ENCODE measurements around the gene MAPK8IP3. TPM values are rescaled to one million over a fixed set of nuclear protein-coding genes. Genes with fewer than 3 reads are reported as not detected.

MAPK8IP3 gene
- total RNA-seq, 2 experiments from 2014 or later = 290 to 297 TPM

- peaks cover 0 to 13% of the 10 kb centered on the region in 2 experiments for H3K9me3 ChIP-seq (ENCODE audit: control insufficient read depth in 1 of 2, insufficient read depth in 1 of 2, low read length in 2 of 2)
- no peak overlapping the region for H3K4me3 Mint-ChIP-seq
- peaks cover 9% of the 10 kb centered on the region for H3K4me1 ChIP-seq (ENCODE audit: insufficient read depth, low read length)
- no peaks in the 10 kb centered on the region for H3K9me3 Mint-ChIP-seq
- no peak overlapping the region for H3K27ac Mint-ChIP-seq
- intact Hi-C loops (cut with DNase I, micrococcal nuclease) = no loop called here
- ATAC-seq (ENCODE audit: poor library complexity) (no peak), DNase-seq (no peak)
- no peaks in the 10 kb centered on the region for H3K27me3 ChIP-seq (ENCODE audit: control insufficient read depth in 1 of 2, insufficient read depth in 2 of 2, low read length in 2 of 2)
- H3K36me3 Mint-ChIP-seq (ENCODE audit: low read depth) = peaks cover 39% of the 10 kb centered on the region
- H3K27ac ChIP-seq (ENCODE audit: low read depth in 1 of 2, low read length in 2 of 2) = no peak overlapping the region
- CTCF ChIA-PET = no interaction called here
- peaks cover 57% of the 10 kb centered on the region for H3K36me3 ChIP-seq (ENCODE audit: insufficient read depth, low read length)
- no peaks in the 10 kb centered on the region for H3K27me3 Mint-ChIP-seq
- no peaks in the 10 kb centered on the region for H3K4me1 Mint-ChIP-seq (ENCODE audit: low read depth)
- H3K4me3 ChIP-seq (ENCODE audit: low read length) = no peak overlapping the region
- POLR2A ChIA-PET = no interaction called here
- TF ChIP-seq, protein P1, sequence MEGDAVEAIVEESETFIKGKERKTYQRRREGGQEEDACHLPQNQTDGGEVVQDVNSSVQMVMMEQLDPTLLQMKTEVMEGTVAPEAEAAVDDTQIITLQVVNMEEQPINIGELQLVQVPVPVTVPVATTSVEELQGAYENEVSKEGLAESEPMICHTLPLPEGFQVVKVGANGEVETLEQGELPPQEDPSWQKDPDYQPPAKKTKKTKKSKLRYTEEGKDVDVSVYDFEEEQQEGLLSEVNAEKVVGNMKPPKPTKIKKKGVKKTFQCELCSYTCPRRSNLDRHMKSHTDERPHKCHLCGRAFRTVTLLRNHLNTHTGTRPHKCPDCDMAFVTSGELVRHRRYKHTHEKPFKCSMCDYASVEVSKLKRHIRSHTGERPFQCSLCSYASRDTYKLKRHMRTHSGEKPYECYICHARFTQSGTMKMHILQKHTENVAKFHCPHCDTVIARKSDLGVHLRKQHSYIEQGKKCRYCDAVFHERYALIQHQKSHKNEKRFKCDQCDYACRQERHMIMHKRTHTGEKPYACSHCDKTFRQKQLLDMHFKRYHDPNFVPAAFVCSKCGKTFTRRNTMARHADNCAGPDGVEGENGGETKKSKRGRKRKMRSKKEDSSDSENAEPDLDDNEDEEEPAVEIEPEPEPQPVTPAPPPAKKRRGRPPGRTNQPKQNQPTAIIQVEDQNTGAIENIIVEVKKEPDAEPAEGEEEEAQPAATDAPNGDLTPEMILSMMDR (IDR thresholded peaks at IDR 0.05) = no peak
Observed at GRCh38 chr16:1743376-1744337, 37.7 kb downstream of the MAPK8IP3 start.

- Mint-ChIP-seq H3K4me3 (no peak overlapping the region), H3K36me3 (ENCODE audit: low read depth) (peaks cover 46% of the 10 kb centered on the region), H3K9me3 (no peaks in the 10 kb centered on the region), H3K27me3 (no peaks in the 10 kb centered on the region), H3K4me1 (ENCODE audit: low read depth) (no peaks in the 10 kb centered on the region), H3K27ac (no peak overlapping the region)
- Histone ChIP-seq H3K4me1 (ENCODE audit: insufficient read depth, low read length) (peaks cover 9% of the 10 kb centered on the region), H3K27ac (ENCODE audit: low read depth in 1 of 2, low read length in 2 of 2) (no peak overlapping the region), H3K9me3 (ENCODE audit: control insufficient read depth in 1 of 2, insufficient read depth in 1 of 2, low read length in 2 of 2) (peaks cover 0 to 7% of the 10 kb centered on the region in 2 experiments), H3K4me3 (ENCODE audit: low read length) (no peak overlapping the region), H3K27me3 (ENCODE audit: control insufficient read depth in 1 of 2, insufficient read depth in 2 of 2, low read length in 2 of 2) (no peaks in the 10 kb centered on the region), H3K36me3 (ENCODE audit: insufficient read depth, low read length) (peaks cover 64% of the 10 kb centered on the region)
- ATAC-seq (ENCODE audit: poor library complexity) (no peak), DNase-seq (no peak)
- CTCF ChIA-PET = no interaction called here
- TF ChIP-seq, protein P1 (IDR thresholded peaks at IDR 0.05) = no peak
- intact Hi-C loops (cut with DNase I, micrococcal nuclease) = no loop called here
- POLR2A ChIA-PET = no interaction called here
Observed at GRCh38 chr16:1744338-1744840, 38.4 kb downstream of the MAPK8IP3 start.

DNA sequence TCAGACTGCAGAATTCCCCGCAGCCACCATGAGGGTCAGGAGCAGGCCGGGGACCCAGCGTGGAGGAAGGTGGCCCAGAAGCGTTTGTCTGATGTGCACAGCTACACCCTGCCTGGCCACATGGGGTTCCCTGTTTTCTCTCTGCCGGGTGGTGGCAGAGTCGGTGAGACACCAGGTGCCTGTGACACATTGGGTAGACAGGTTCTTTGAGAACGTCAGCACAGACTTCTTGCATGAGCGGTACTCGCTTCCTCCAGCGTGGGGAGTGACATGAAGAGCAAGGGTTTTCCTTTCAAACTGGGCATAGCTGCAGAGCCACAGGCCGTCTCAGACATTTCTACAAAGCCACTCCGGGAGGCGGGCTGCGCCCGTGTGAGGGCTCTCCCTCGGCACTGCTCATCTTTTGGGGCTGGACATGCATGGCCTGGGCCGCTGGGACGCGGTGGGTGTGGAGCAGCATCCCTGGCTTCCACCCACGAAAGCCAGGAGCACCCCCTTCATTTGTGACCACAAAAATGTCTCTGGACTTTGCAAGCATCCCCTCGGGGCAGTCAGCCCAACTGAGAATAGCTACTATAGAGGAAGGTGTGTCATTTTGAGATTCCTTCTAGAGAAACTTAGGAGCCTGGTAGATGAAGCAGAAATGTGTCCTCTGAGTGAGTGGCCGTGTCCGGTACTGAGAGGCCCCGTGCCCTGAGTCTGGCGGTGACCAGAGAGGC lies 39.3 kb downstream of the MAPK8IP3 start:
- Histone ChIP-seq H3K27me3 (ENCODE audit: control insufficient read depth in 1 of 2, insufficient read depth in 2 of 2, low read length in 2 of 2) (no peaks in the 10 kb centered on the region), H3K4me1 (ENCODE audit: insufficient read depth, low read length) (peaks cover 9% of the 10 kb centered on the region), H3K4me3 (ENCODE audit: low read length) (no peak overlapping the region), H3K36me3 (ENCODE audit: insufficient read depth, low read length) (peaks cover 70% of the 10 kb centered on the region), H3K9me3 (ENCODE audit: control insufficient read depth in 1 of 2, insufficient read depth in 1 of 2, low read length in 2 of 2) (no peaks in the 10 kb centered on the region), H3K27ac (ENCODE audit: low read depth in 1 of 2, low read length in 2 of 2) (no peak overlapping the region)
- Mint-ChIP-seq H3K27me3 (no peaks in the 10 kb centered on the region), H3K9me3 (no peaks in the 10 kb centered on the region), H3K27ac (no peak overlapping the region), H3K4me3 (no peak overlapping the region), H3K36me3 (ENCODE audit: low read depth) (peaks cover 46% of the 10 kb centered on the region), H3K4me1 (ENCODE audit: low read depth) (no peaks in the 10 kb centered on the region)
- ATAC-seq (ENCODE audit: poor library complexity) = no peak
- TF ChIP-seq, protein P1 (IDR thresholded peaks at IDR 0.05) = no peak
- ChIA-PET CTCF (no interaction called here), POLR2A (no interaction called here)
- intact Hi-C loops (cut with DNase I, micrococcal nuclease) = no loop called here
- DNase-seq = no peak
